D721Med (cell line): ENCODE measurements around the gene SYK.

Experiments used
- DNase-seq: peaks from one replicate; pipeline ENCODE4 v3.0.0; 2011; ENCODE audit warnings: low spot score; ENCODE audit not compliant: insufficient read length
- FAIRE-seq: peaks from 2 replicates; lab custom pipeline; 2011; peaks lifted over from hg19 to GRCh38; lab: Jason Lieb, UNC
- CTCF ChIP-seq: IDR thresholded peaks from 2 replicates; pipeline ENCODE4 v1.5.1; 2012; ENCODE audit warnings: mild to moderate bottlenecking, control low read depth; ENCODE audit not compliant: insufficient read depth; ENCODE audit errors: missing control alignments

SYK gene

GRCh38 chr9:90825586-90825985 lies 24.0 kb downstream of the SYK start:
- TF ChIP-seq CTCF, result no peak
- FAIRE-seq (no peak), DNase-seq (no peak)

- DNase-seq (no peak), FAIRE-seq (no peak)
- no peak for TF ChIP-seq CTCF
Observed at GRCh38 chr9:90826326-90827020, 24.9 kb downstream of the SYK start.

- no peak for TF ChIP-seq CTCF
- no peak for FAIRE-seq
- DNase-seq, result no peak
Observed at GRCh38 chr9:90827181-90827871, 25.7 kb downstream of the SYK start.

- TF ChIP-seq CTCF, result no peak
- FAIRE-seq (no peak), DNase-seq (no peak)
Observed at GRCh38 chr9:90830051-90830450, 28.4 kb downstream of the SYK start.

- no peak for TF ChIP-seq CTCF
- DNase-seq, result no peak
- FAIRE-seq, result no peak
Observed at GRCh38 chr9:90830977-90831376, 29.4 kb downstream of the SYK start.

GRCh38 chr9:90832261-90832660 lies 30.6 kb downstream of the SYK start:
- FAIRE-seq (no peak), DNase-seq (no peak)
- TF ChIP-seq CTCF, result no peak
